ENCODE data around the gene TAS2R14.

The TAS2R14 gene

GRCh38 chr12:10904686-10905085 lies 34.4 kb downstream of the TAS2R14 start:
- DNase-seq (ENCODE audit: low read depth) = no peak

GRCh38 chr12:10901427-10901826 lies 37.6 kb downstream of the TAS2R14 start:
- no peak for DNase-seq (ENCODE audit: low read depth)

GRCh38 chr12:10900972-10901371 lies 38.1 kb downstream of the TAS2R14 start:
- no peak for DNase-seq (ENCODE audit: low read depth)

- DNase-seq (ENCODE audit: low read depth) = no peak
These were observed 38.5 kb downstream of the TAS2R14 start for GRCh38 chr12:10900530-10900929.

GRCh38 chr12:10896854-10897253 lies 42.2 kb downstream of the TAS2R14 start:
- no peak for DNase-seq (ENCODE audit: low read depth)

- DNase-seq (ENCODE audit: low read depth) = no peak
These were observed 47.1 kb downstream of the TAS2R14 start for GRCh38 chr12:10891937-10892336.

- no peak for DNase-seq (ENCODE audit: low read depth)
These were observed 49.8 kb downstream of the TAS2R14 start for GRCh38 chr12:10889226-10889625.

Data from stimulated activated CD8-positive, alpha-beta memory T cell treated with anti-CD3 and anti-CD28 coated beads, Interleukin-7, amount 100 ng/mL, for 24 hours (primary cell).